Heart left ventricle (tissue), 13 donors: ENCODE results near the gene C16orf96.

Source experiments
- POLR2A ChIP-seq, 2 donors: fragments of 450-650 bp; IDR thresholded peaks; one replicate each; pipeline ENCODE4 v1.6.1; 2017; ENCODE audit warnings: antibody characterized with exemption in 2 of 2, mild to moderate bottlenecking in 2 of 2, moderate library complexity in 2 of 2
- TF ChIP-seq, protein P1 (sequence below), 12 donors: fragments of 200-600 bp; sonication (generic) in 4 of 12; IDR thresholded peaks; one replicate each; pipeline versions ENCODE4 v1.5.0 to v1.8.0; 2018 to 2022; ENCODE audit warnings: antibody characterized with exemption in 12 of 12, mild to moderate bottlenecking in 5 of 12
- donor health status: ischemic (EF 13 %, LVEDD 7.1; RV severe dilation, severe dysfunction).
- donor health status: DM: no; HTN: yes; CAD: no.
- donor health status: DM: no; HTN: no; CAD: no.
- donor health status: ischemic (EF 25% LVEDD 6.9; RV normal size, moderate dysfunction).
- donor health status: ischemic (EF 25% LVEDD 5.7; RV mildly dilated, moderate dysfunction).
- donor health status: ischemic (EF 35%, LVEDD 5.7; RV mildly dilated, moderate dysfunction).
- donor health status: nonischemic (EF 11% LVEDD 7.7; RV severe dilation, severe dysfunction).
- donor health status: DM: yes; HTN: yes; CAD: no.
- donor health status: PGD.
- donor health status: ischemic (EF 29% LVEDD 5.4; RV normal size, mild dysfunction).
- donor health status: nonischemic (EF 23%, LVEDD 6.1; RV moderate dilation, normal function).

DNA sequence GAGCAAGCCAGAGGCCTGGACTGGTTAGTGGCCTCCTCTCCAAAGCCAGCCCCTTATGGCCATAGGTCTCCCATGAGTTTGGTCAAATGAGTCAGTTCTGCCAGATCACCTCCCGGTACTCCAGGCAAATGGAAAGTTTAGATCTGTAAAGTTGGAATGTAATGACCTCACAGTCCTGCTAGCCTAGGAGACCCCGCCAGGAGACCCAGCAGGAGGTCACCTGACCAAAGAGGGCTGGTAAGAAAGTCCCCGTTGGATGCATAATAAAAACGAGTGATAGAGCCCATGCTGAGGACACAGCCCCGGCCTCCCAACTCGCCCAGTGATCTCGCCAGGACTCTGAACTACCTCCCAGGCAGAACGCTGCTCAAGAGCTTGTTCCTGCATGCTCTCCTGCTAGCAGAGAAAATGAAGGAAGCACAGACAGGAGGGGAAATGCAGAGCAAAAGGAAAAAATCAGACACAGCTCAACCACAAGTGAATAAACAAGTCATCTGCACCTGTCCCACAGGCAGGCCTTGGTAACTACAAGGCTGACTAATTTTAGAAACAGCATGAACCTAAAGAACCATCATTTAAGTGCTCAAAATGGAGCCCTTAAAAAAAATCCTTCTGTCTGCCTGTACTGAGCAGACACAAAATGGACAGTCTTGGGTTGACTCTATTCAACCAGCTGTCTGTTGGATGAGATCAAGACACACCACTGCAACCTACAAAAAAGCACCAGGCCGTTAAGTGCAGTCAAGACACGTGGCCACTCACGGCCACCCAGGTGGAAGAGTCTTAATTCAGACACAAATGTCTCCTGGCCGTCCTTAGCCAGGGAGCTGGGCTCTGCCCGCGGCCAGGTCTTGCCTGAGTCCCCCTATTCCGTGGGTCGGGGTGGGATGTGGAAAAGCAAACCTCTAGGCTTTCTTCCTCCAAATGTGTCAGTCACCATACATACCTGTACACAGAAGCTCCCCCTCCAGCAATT, 26.8 kb upstream of the C16orf96 start:
- TF ChIP-seq, protein P1, sequence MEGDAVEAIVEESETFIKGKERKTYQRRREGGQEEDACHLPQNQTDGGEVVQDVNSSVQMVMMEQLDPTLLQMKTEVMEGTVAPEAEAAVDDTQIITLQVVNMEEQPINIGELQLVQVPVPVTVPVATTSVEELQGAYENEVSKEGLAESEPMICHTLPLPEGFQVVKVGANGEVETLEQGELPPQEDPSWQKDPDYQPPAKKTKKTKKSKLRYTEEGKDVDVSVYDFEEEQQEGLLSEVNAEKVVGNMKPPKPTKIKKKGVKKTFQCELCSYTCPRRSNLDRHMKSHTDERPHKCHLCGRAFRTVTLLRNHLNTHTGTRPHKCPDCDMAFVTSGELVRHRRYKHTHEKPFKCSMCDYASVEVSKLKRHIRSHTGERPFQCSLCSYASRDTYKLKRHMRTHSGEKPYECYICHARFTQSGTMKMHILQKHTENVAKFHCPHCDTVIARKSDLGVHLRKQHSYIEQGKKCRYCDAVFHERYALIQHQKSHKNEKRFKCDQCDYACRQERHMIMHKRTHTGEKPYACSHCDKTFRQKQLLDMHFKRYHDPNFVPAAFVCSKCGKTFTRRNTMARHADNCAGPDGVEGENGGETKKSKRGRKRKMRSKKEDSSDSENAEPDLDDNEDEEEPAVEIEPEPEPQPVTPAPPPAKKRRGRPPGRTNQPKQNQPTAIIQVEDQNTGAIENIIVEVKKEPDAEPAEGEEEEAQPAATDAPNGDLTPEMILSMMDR (IDR thresholded peaks at IDR 0.05), result no peak
- no peak for TF ChIP-seq POLR2A (IDR thresholded peaks at IDR 0.05)
